ENCODE results near the gene GTF3C4.
A peak's percentile ranks its signal among the peaks of the same experiment; 100 is the strongest.

GTF3C4 gene

GRCh38 chr9:132662152-132662945 lies 7.9 kb upstream of the GTF3C4 start:
- DNase-seq (ENCODE audit: low read depth in 2 of 2) = no peak
- H3K4me3 ChIP-seq (replicated peaks in 1 of 2; ENCODE audit: low read depth in 2 of 2, low read length in 2 of 2) = no peak overlapping the region
- no peak for TF ChIP-seq CTCF (IDR thresholded peaks at IDR 0.05; ENCODE audit: low read depth, low read length)

GRCh38 chr9:132663117-132663516 lies 7.1 kb upstream of the GTF3C4 start:
- H3K4me3 ChIP-seq (replicated peaks in 1 of 2; ENCODE audit: low read depth in 2 of 2, low read length in 2 of 2) = no peak overlapping the region
- TF ChIP-seq CTCF (IDR thresholded peaks at IDR 0.05; ENCODE audit: low read depth, low read length) = no peak
- no peak for DNase-seq (ENCODE audit: low read depth in 2 of 2)

GRCh38 chr9:132663851-132664250 lies 6.4 kb upstream of the GTF3C4 start:
- no peak for TF ChIP-seq CTCF (IDR thresholded peaks at IDR 0.05; ENCODE audit: low read depth, low read length)
- H3K4me3 ChIP-seq (replicated peaks in 1 of 2; ENCODE audit: low read depth in 2 of 2, low read length in 2 of 2) = no peak overlapping the region
- DNase-seq (ENCODE audit: low read depth in 2 of 2) = no peak

- DNase-seq (ENCODE audit: low read depth in 2 of 2) = peak; percentile 67 to 73
- H3K4me3 ChIP-seq (replicated peaks in 1 of 2; ENCODE audit: low read depth in 2 of 2, low read length in 2 of 2) = peak overlapping the region; percentile 95 to 96
- TF ChIP-seq CTCF (IDR thresholded peaks at IDR 0.05; ENCODE audit: low read depth, low read length) = no peak
These were observed 956 bp upstream of the GTF3C4 start for GRCh38 chr9:132669319-132669697.

- peak; percentile 82 to 85 for DNase-seq (ENCODE audit: low read depth in 2 of 2)
- H3K4me3 ChIP-seq (replicated peaks in 1 of 2; ENCODE audit: low read depth in 2 of 2, low read length in 2 of 2) = peak within 1 kb of the TSS; percentile 95 to 96
- TF ChIP-seq CTCF (IDR thresholded peaks at IDR 0.05; ENCODE audit: low read depth, low read length) = no peak
These were observed 387 bp upstream of the GTF3C4 start, which contains the start of gene DDX31 for GRCh38 chr9:132669698-132670456. Gene DDX31 (minus strand): TSS chr9:132669983. CDS start chr9:132669934, 49 bp downstream.

GRCh38 chr9:132671620-132672412 lies 1.6 kb downstream of the GTF3C4 start:
- no peak for TF ChIP-seq CTCF (IDR thresholded peaks at IDR 0.05; ENCODE audit: low read depth, low read length)
- DNase-seq (ENCODE audit: low read depth in 2 of 2) = peak in 1 of 2 donors; percentile 19
- H3K4me3 ChIP-seq (replicated peaks in 1 of 2; ENCODE audit: low read depth in 2 of 2, low read length in 2 of 2) = peak overlapping the region; percentile 95 to 96
